Measurements from ENCODE around the gene FCGR3B. TPM values are rescaled to one million over a fixed set of nuclear protein-coding genes. Genes with fewer than 3 reads are reported as not detected.
"Not testable (repeated sequence)": the region's sequence is repeated elsewhere in the genome, so short reads cannot be mapped to it uniquely, and the experiment has no call there.

FCGR3B gene
- total RNA-seq, 4 donors from 2014 or later: 0.83 to 1.1 (median 1.0) TPM; not detected in 1

GRCh38 chr1:161664689-161665088 is 33.7 kb upstream of the FCGR3B start:
- H3K4me1 ChIP-seq; H3K9me3 ChIP-seq; H3K27me3 ChIP-seq; DNase-seq; H3K4me3 ChIP-seq (replicated peaks in 1 of 3); H3K36me3 ChIP-seq; H3K27ac ChIP-seq; intact Hi-C loops (cut with DNase I): not testable (repeated sequence)
- no CpG with 5 or more reads among the region's 4 CpGs for WGBS, 2 donors

- H3K9me3 ChIP-seq; H3K4me3 ChIP-seq (replicated peaks in 1 of 3); H3K27ac ChIP-seq; DNase-seq; H3K27me3 ChIP-seq; H3K36me3 ChIP-seq; intact Hi-C loops (cut with DNase I); H3K4me1 ChIP-seq: not testable (repeated sequence)
- no CpG with 5 or more reads among the region's 1 CpG for WGBS, 2 donors
These were observed 32.6 kb upstream of the FCGR3B start for GRCh38 chr1:161663569-161663968.

GRCh38 chr1:161662684-161663339 is 31.8 kb upstream of the FCGR3B start, which contains the start of gene FCGR2B:
Gene FCGR2B (plus strand): TSS chr1:161663143. CDS start chr1:161663242, 99 bp downstream.
- H3K36me3 ChIP-seq; H3K27me3 ChIP-seq; DNase-seq; H3K4me1 ChIP-seq; H3K4me3 ChIP-seq (replicated peaks in 1 of 3); H3K9me3 ChIP-seq; H3K27ac ChIP-seq; intact Hi-C loops (cut with DNase I): not testable (repeated sequence)
- no CpG with 5 or more reads among the region's 4 CpGs for WGBS, 2 donors

- H3K4me1 ChIP-seq; intact Hi-C loops (cut with DNase I); H3K4me3 ChIP-seq (replicated peaks in 1 of 3); H3K9me3 ChIP-seq; H3K36me3 ChIP-seq; H3K27ac ChIP-seq; H3K27me3 ChIP-seq; DNase-seq: not testable (repeated sequence)
- 70% methylated on average over 2 of the region's 9 CpGs; no CpG with 5 or more reads in 1 of the 2 donors for WGBS, 2 donors
These were observed 30.8 kb upstream of the FCGR3B start for GRCh38 chr1:161661660-161662311.

- H3K27me3 ChIP-seq; H3K4me1 ChIP-seq; H3K4me3 ChIP-seq (replicated peaks in 1 of 3); H3K27ac ChIP-seq; H3K9me3 ChIP-seq; H3K36me3 ChIP-seq; intact Hi-C loops (cut with DNase I); DNase-seq: not testable (repeated sequence)
These were observed 27.5 kb upstream of the FCGR3B start for GRCh38 chr1:161658524-161658923.

GRCh38 chr1:161653971-161654370 is 23.0 kb upstream of the FCGR3B start:
- H3K36me3 ChIP-seq; H3K27me3 ChIP-seq; H3K9me3 ChIP-seq; intact Hi-C loops (cut with DNase I); H3K27ac ChIP-seq; H3K4me1 ChIP-seq; DNase-seq; H3K4me3 ChIP-seq (replicated peaks in 1 of 3): not testable (repeated sequence)
- 50 to 71% methylated on average over 4 of the region's 6 CpGs for WGBS, 2 donors

GRCh38 chr1:161653541-161653940 is 22.6 kb upstream of the FCGR3B start:
- DNase-seq; H3K27ac ChIP-seq; H3K4me3 ChIP-seq (replicated peaks in 1 of 3); H3K36me3 ChIP-seq; H3K4me1 ChIP-seq; H3K9me3 ChIP-seq; intact Hi-C loops (cut with DNase I); H3K27me3 ChIP-seq: not testable (repeated sequence)
- 52 to 60% methylated on average over 2 of the region's 7 CpGs for WGBS, 2 donors

- TF ChIP-seq CTCF (IDR thresholded peaks at IDR 0.05): peak in 1 of 6 experiments; percentile 24
- H3K9me3 ChIP-seq; intact Hi-C loops (cut with DNase I); H3K36me3 ChIP-seq; H3K27me3 ChIP-seq; DNase-seq; H3K4me3 ChIP-seq (replicated peaks in 1 of 3); H3K4me1 ChIP-seq; H3K27ac ChIP-seq: not testable (repeated sequence)
- WGBS, 2 donors: 53 to 63% methylated on average over 10 to 11 of the region's 13 CpGs
These were observed 16.8 kb upstream of the FCGR3B start for GRCh38 chr1:161647507-161648360.

- H3K36me3 ChIP-seq; DNase-seq; H3K27ac ChIP-seq; H3K27me3 ChIP-seq; intact Hi-C loops (cut with DNase I); H3K4me3 ChIP-seq (replicated peaks in 1 of 3); H3K4me1 ChIP-seq; H3K9me3 ChIP-seq: not testable (repeated sequence)
- WGBS, 2 donors: 79 to 84% methylated on average over 1 of the region's 1 CpG
These were observed 13.9 kb upstream of the FCGR3B start for GRCh38 chr1:161644855-161645254.

- H3K27me3 ChIP-seq; H3K4me1 ChIP-seq; H3K4me3 ChIP-seq (replicated peaks in 1 of 3); DNase-seq; H3K36me3 ChIP-seq; H3K27ac ChIP-seq; H3K9me3 ChIP-seq; intact Hi-C loops (cut with DNase I): not testable (repeated sequence)
- 78 to 82% methylated on average over 4 of the region's 5 CpGs for WGBS, 2 donors
These were observed 12.7 kb upstream of the FCGR3B start for GRCh38 chr1:161643481-161644208.

GRCh38 chr1:161642697-161643096 is 11.7 kb upstream of the FCGR3B start:
- DNase-seq, H3K27me3 ChIP-seq: not testable (repeated sequence)

More at GRCh38 chr1:161642697-161643096, 11.7 kb upstream of the FCGR3B start:
- WGBS, 2 donors: 56 to 91% methylated on average over 1 of the region's 1 CpG
- H3K4me1 ChIP-seq; H3K36me3 ChIP-seq; intact Hi-C loops (cut with DNase I); H3K4me3 ChIP-seq (replicated peaks in 1 of 3); H3K27ac ChIP-seq; H3K9me3 ChIP-seq: not testable (repeated sequence)

Measured in thyroid gland (tissue), 4 donors.